Measurements from ENCODE around the gene SLC25A51. TPM values are rescaled to one million over a fixed set of nuclear protein-coding genes. Genes with fewer than 3 reads are reported as not detected.

The SLC25A51 gene, protein sequence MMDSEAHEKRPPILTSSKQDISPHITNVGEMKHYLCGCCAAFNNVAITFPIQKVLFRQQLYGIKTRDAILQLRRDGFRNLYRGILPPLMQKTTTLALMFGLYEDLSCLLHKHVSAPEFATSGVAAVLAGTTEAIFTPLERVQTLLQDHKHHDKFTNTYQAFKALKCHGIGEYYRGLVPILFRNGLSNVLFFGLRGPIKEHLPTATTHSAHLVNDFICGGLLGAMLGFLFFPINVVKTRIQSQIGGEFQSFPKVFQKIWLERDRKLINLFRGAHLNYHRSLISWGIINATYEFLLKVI
- total RNA-seq (2014; rRNA removed), result 43.2 and 44.7 TPM in 2 replicates
- polyA plus RNA-seq (2012), result 15.2 TPM

DNA sequence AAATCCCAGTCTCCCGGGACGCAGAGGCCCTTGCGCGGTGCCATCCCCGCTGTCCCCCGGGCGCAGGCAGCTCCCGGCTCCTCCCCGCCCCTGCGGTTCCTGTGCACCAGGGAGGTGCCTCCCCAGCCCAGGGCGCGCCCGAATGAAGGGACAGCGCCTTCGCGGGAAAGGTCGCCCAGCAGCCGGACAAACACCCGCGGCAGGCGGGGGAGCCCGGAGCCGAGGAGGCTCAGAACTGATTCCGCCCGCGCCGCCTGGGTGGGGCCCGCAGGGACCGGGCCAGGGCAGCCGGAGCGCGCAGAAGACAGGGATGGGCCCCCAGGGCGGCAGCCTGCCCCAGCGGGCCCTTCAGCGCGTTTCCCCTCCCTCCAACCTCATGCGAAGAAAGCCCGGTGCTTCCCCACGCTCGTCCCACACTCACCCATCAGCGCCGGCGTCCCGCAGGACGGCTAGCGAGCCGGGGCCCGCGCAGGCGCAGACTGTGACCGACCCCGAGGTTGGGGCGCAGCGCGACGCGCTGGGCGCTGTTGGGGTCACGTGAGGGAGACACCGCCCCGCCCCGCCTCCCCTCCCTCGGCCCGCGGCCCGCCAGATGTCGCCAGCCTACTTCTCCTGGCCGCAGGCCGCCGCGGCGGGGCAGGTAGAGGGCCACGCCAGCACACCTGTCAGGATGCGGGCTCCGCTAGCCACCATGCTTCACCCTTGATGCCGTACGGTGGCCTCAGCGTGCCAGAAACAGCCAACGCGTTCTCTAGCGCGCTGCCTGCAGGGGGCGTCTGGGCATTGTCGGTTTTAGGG lies at the start of gene SLC25A51:
TSS of gene SLC25A51 (minus strand) at position 481 of the 798 bp plus-strand sequence. CDS start 15,577 bp downstream, outside the sequence.
- DNase-seq (ENCODE audit: low read depth), result peak; percentile 91

DNA sequence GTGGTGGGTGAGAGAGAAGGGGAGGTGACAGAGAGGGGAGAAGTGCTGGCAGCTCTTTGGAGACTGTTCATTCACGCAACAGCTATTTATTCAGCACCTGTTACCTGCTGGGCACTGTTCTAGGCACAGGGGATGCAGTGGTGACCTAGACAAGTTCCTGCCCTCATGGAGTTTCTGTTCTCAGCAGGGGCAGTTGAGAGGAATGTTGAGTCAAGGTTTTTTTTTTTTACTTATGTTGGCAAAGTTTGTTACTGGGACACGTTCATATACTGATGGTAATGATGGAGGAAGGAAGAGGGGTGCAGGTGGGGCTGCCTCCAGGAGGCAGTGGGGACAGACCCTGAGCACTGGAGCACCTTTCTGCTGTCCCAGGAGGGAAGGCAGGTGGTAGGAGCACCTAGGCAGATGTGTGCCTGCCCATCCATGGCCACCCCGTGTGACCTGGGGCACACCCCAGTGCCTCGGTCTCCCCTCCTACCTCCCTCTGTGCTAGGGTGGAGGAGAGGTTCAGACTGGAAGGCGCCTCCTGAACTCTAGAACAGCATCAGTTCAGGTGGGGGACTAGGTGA lies 49.4 kb upstream of the SLC25A51 start:
- DNase-seq (ENCODE audit: low read depth), result no peak

DNA sequence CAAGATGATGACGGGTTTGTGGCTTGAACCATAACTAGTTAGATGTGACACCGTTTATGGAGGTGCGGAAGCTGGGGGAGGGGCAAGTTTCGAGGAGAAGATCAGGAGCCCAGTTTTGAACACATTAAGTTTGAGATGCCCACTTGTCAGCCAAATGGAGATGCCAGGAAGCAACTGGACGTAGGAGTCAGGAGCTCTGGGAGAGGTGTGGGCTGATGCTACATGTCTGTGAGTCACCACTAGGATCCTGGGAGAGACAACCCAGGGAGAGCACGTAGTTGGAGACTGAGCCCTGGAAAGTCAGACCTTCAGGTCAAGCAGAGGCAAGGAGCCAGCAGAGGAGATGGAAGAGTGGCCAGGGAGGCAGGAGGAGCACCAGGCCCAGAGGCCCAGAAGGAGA lies 48.8 kb upstream of the SLC25A51 start:
- DNase-seq (ENCODE audit: low read depth), result peak; percentile 89

DNA sequence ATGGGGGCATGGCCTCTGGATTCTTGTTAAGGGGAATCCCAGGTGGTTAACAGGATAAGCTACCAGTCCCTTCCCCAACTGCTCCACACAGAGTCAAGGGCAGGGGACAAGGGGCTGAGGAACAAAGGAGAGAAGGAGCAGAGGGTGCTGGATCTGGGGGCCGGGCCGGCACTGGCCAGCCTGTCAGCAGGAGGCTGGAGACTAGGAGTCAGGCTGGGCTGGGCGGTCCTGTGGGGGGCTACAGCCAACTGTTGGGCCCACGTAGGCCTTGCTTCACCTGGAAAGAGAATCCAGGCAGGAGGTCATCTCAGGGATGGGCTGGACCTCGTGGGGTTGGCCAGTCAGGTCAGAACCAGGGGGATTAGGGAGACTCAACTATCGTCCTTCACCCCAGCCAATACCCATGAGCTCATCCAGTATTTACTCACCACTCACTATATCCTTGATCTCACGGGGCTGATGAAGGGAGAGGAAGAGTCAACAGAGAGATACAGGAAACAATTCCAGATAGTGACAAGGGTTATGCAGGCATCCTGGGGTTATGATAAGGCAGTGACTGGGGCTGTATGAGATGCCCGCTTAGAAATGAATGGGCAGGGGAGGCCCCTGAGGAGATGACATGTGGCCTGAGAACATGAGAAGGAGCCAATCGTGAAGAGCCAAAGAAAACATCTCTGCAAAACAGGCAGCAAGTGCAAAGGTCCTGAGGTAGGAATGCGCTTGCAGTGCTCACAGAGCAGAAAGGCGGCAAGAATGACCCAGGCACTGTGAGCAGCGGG lies 47.9 kb upstream of the SLC25A51 start:
- DNase-seq (ENCODE audit: low read depth), result no peak

DNA sequence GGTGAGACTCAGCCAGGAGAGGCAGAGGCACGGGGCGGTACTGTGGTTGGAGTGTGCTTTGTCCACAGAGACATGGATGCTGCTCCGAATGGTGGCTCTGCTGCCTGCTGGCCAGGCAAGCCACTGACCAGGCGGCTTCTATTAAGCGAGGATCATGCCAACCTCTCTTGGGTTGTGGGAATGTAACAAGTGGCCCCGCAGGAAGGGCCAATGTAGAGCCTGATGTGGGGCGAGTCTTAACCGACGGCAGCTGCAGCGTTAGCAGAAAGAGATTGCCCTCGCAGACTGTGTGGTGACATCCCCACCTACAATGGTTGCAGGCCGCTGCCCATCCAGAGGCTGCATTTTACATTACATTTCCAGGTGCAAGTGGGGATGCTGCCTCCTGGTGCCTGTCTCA lies 46.6 kb upstream of the SLC25A51 start:
- DNase-seq (ENCODE audit: low read depth), result no peak

DNA sequence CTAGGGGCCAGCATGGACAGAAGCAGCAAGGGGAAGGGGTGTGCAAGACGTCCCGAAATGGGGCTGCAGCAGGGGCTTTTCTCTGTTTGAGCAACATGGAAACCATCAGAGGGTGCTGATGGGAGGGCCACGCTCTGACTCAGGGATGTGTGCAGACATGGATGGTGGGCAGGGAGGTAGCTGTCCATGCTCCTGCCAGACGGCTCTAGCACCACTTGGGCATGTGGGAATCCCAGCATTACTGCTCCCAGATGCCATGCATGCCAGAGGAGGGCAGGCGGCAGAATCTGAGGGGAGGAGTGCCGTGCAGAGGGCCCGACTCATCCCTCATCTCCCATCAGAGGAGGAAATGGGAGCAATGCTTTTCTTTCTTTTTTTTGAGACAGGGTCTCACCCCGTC lies 45.6 kb upstream of the SLC25A51 start:
- peak; percentile 61 for DNase-seq (ENCODE audit: low read depth)

DNA sequence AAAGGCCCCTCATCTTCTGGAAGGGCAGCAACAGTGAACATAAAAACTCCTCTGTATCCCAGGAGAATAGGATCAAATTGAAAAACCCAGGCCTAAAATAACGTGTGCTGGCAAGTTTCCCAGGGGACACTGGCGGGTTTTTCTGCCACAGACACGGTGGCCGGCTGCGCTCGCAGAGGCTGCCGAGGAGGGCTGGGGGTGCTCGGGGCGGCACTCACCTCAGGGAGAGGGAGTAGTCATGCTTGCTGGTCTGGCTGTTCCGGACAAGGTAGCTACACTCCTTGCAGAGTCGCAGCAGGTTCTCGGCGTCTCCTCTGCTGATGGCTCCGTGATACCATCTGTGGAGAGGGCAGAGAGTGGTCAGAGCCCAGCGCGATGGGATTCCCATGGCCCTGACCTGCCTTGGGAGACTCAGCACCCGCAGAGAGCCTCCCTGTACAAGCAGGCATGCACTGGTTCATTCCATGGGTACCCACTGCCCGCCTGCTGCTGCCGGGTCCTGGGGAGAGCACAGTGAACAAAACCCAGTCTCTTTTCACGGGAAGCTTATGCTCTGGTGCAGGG lies 44.6 kb upstream of the SLC25A51 start:
- no peak for DNase-seq (ENCODE audit: low read depth)

DNA sequence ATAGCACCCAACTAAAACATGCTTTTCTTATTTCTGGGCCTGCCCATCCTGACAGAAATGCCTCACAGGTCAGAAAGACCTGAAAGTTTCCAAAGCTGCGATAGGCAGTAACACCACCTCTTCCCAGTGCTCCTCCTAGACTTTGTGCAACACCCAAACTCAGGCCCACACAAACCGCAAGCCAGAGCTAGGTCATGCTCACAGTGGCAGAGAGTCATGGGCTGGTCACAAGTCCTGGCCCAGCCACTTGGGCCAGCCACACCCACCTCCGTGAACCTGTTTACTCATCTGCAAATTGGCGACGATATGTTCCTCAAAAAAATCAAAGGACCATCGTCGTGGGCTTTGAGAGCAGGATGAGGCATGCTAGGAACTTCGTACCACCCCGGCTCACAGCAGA lies 44.0 kb upstream of the SLC25A51 start:
- no peak for DNase-seq (ENCODE audit: low read depth)

DNA sequence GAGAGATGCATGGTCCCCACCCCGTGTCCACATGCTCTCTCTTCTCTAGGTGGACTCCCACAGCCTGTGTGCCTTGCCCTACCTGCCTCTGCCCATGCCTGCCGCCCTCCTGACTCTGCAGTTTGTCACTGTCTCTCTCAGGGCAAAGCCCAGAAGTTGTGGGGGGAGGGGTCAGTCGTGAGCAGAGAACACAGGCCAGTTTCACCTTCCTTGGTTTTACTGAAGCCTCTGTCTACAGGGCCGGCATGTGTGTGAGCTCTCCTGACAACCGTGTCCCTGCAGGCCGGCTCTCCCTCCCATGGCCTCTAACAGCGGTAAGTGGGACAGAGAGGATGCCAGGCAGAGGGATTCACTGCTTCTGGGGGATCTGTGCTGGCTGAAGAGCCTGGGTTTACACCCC lies 43.5 kb upstream of the SLC25A51 start:
- DNase-seq (ENCODE audit: low read depth), result no peak

DNA sequence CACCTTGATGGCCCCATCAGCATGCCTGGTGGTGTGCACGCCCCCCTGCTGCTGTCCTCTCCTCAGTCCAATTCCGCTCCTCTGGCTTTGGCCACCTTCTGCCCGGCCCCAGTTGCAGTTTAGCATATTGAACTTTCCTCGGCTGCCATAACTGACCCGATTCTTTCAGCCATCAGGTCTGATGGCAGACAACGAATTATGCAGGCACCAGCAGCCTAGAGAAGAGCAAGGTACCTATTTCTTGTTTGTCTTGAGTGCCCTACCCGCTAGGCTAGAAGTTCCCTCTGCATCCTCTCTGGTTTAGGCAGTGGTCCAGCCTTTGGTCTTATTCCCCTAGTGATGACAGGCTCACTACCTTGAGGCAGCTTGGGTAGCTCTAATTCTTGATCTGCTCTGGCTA lies 43.0 kb upstream of the SLC25A51 start:
- no peak for DNase-seq (ENCODE audit: low read depth)

DNA sequence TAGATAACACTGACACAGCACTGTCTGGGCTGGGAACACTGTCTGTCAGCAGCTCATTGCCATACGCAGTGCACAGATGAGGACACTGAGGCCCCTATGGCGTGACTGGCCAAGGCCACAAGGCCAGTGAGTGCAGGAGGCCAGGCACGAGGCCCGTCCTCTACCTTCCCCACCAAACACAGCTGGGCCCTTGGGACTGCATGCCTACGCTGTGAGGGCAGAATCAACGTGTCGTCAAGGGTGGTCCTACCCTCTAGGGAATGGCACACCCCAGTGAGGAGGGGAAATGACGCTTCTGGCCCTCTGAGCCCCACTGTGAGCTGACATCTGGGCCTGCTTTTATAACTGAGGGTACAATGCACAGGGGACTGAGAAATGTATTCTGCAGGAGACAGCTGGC lies 42.1 kb upstream of the SLC25A51 start:
- DNase-seq (ENCODE audit: low read depth), result no peak

DNA sequence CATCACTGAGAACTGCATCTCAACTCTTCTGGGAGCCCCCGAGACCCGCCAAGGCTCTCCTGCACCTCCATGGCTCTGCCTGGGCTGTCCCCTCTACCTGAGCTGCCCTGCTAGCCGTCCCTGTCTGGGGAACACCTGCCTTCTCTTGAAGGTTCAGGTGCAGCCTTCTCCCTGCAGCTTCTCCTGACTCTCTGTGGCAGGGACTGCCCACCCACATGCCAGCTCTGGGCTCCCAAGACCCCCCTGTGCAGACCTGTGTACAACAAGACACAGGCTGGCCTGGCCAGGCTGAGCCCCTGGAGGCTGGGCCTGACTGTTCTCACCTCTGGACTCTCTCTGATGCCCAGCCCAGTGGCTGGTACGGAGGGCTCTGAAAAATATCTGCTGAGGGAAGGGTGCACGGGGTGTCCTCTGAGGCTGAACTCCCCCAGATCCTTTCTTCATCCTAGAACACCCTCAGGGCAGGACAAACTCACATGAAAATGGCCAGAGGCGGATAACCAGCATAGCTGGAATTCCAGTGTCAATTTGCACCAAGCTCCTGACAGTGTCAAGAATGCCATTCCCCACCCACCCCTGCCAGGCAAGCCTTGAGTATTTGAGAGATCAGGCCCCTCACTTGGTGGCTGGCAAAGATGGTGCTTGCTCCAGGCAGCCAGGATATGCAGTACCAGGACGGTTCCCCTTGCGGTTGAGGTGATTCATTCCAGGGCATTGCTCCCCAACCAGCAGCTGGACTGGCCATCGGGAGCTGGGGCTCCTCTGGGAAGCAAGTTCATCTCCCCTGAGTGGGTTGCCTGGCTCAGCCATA lies 40.9 kb upstream of the SLC25A51 start:
- DNase-seq (ENCODE audit: low read depth), result peak; percentile 74

DNA sequence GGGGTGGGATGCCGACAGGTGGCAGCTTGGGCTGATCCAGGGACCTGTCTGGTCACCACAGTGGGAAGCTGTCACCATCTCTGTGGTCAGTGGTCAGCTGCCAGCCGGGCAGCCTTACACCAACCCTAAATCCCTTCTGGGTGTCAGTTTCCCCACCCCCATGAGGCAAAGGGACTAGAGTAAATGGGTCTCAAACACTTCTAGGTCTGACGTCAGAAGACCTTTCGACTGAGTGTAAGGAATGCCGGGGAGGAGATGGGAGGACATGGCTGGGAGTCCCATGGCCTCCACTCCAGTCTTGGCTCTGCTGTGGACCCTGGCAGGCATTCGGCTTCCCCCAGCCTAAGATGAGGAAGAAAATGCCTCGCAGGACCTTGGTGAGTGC lies 40.3 kb upstream of the SLC25A51 start:
- DNase-seq (ENCODE audit: low read depth), result peak; percentile 35

DNA sequence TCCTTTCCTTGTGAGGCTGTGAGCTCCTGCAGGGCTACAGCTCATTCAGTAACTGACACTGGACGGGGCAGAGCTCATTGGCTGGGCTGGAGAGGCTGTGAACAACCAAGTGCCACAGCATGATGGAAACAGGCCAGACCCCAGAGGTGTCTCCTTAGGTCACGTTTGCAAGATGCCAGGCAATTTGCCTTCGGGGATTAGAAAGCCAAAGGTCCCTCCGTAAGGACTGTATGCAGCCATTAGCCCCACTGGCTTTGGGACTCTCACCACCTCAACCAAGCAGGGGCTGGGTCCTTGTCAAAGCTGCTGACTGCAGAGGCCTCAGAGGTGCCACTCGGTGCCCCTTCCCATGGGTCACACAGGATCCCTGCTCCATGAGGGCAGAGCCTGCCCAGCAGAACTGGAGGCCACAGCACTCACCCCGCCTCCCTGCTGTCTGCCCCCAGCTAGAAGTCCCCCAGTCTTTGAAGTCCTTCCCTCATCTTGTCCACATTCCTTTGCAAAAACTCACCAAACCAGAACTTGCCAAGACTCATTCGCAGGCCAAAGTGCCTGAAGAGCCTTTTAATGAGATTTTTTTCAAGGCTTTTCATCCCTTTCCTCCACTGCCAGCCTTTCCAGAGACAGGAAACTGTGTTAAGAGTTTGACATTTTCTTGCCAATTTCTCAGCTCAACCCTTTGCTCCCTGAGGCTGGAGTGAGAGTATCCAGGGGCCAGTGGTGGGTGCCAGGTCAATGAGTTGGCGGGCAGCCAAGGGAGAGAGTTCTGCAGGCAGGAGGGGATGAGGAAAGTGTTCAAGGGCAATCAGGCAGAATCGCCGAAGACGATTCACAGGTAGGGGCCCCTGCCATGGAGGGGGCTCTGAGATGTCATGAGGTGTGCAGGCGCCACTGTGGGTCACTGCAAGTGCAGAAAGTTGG lies 39.7 kb upstream of the SLC25A51 start:
- peak; percentile 83 for DNase-seq (ENCODE audit: low read depth)

DNA sequence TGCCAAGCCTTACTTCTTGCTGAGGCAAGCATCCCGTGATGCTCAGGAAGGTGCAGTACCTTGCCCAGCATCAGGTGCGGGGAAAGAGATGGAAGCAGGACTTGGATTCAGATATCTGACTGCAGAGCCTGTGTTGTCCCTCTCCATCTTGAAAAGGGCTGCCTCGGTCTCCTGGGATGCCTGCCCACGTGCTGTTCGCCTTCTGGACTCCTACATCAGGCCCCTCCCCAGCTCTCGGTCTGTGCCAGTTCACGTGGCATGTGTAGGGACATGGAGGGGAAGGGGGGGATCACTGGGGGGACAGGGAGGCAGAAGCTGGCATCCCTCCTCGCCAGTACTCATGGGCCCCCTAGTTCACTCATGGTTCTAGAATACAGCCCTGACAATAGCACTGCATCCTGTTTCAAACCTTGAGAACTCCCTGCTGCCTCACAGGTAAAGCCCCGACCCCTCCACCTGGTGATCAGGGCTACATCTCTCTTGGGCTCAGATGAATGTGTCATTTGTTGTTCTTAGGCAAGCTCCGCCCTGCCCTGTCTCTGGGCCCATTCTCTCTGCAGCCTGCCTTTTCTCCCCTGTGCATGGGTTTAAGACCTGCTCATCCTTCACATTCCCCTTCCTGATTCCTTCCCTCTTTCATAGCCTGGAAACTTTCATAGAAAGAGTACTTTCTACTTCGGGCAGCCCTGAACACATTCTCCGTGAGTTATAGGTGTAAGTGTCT lies 38.9 kb upstream of the SLC25A51 start:
- DNase-seq (ENCODE audit: low read depth), result no peak

DNA sequence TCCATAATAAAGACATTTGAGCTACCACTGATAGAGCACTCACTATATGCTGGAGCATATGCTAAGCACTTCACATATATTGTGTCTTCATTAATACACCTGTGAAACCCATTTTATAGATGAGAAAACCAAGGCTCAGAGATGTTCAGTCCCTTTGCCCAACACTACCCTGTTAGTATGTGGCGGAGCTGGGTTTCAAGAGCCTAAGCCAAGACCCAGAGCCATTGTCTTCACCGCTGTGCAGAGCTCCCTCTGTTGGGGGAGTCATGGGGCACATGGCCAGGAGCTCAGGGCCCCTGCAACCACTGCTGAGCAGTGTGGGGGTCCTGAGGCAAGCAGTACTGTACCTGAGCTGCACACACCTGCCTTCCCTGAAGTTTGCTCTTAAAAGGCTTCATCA lies 37.3 kb upstream of the SLC25A51 start:
- DNase-seq (ENCODE audit: low read depth), result no peak

DNA sequence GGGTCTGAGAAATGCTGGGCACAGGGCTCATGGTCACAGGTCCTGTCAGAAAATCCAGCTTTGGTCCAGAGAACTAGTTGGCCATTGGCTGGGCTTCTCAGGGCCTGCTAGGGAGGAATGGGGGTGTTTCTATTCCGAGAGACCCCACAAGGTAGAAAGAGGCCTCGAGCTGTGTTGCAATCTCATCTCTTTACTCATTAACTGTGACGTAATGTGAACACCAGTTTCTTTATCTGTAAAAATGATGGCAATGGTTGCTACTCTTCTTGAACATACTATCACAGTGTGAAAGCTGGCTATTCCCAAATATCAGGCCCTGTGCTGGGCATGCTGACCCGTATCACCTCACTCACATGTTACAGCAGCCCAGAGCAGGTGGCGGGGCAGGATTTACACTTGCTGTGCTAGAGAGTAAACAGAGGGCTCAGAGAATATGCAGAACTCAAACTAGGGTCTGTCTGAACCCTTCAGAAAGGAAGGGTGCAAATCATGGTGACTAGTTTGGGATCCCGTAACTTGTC lies 35.7 kb upstream of the SLC25A51 start:
- DNase-seq (ENCODE audit: low read depth), result no peak

DNA sequence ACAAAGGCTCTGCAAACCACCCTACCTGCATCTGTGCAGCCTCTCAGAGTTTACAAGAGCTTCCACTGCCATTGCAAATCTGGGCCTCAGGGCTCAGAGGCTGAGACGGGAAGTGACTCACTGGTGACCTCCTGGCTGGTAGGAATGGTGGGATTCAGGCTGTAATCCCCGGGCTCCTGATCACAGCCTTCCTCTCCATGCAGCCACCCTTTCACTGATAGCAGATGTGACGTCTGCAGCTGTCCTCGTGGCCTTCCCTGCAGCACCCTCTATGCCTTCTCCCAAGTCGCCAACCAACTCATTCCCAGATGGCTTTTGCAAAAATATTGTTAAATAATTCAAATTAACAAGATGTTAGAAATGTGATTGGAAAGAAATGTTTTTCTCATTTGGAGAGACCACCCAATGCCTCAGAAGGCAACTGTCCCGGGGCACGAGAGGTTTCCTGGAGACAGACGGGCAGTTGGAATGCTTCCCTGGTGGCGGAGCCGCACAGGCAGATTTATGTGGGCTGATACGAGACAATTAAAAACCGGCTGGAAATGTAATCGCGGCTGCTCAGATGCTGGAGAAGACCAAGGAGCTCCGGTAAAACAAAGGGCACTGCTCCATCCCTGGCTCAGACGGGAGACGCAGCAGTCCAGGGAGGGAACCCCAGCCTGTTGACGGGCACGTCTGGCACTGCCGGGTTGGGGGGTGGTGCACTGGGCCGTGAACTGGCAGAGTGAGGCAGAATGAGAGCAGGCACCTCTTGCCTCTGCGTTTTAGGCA lies 34.4 kb upstream of the SLC25A51 start:
- peak; percentile 78 for DNase-seq (ENCODE audit: low read depth)
